Measurements from ENCODE around the gene MEGF9. TPM values are rescaled to one million over a fixed set of nuclear protein-coding genes. Genes with fewer than 3 reads are reported as not detected.

Gene MEGF9
- polyA plus RNA-seq, 1 of the 3 experiments (the other 2 are of a cell fraction): 1.8 TPM

DNA sequence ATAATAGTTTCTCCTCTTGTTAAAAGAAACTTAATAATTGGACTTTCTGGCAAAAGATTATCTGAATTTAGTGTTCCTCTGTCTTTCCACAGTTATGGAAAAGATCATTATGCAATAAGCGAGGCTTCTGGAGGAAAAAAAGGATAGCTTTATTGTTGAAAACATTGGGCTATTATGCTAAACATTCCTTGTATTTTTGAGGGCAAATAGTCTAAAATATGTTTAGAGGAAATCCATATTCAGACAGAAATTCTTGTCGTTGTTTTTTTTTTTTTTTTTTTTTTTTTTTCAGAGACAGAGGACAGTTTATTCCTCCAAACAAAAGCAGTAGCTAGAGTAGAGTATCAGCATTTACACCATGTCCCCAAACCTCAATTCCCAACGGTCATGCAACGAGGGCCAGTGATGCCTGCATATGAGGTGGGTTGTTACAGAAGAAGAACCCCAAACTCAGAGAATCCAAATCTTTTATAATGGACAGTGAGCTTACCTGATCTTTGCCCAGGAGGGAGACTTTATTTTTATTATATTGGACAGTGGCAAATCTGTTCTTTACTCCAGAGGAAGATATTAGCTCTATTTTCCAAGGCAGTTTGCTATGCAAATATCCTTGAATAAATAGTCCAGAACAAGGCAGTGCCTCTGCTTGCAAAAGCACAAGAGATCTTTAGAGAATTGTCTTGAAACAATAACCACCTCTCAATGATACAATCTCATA is 85.9 kb downstream of the MEGF9 start:
- H3K4me2 ChIP-seq: no peak overlapping the region

More for the DNA sequence above, 85.9 kb downstream of the MEGF9 start:
- Histone ChIP-seq H4K20me1 (ENCODE audit: insufficient read depth) (no peaks in the 10 kb centered on the region), H3K27me3 (ENCODE audit: insufficient read depth) (no peaks in the 10 kb centered on the region), H3F3A (replicated peaks; ENCODE audit: insufficient read depth) (peaks cover 18% of the 10 kb centered on the region), H3K79me2 (ENCODE audit: insufficient read depth) (no peaks in the 10 kb centered on the region), H3K27ac (ENCODE audit: low read depth in 2 of 2, low read length in 1 of 2) (no peak overlapping the region), H2AFZ (ENCODE audit: low read depth) (no peak overlapping the region), H3K9me2 (no peaks in the 10 kb centered on the region), H3K4me1 (ENCODE audit: control insufficient read depth in 1 of 2, insufficient read depth in 2 of 2, low read depth in 1 of 2, low read length in 1 of 2) (peaks cover 0 to 7% of the 10 kb centered on the region in 2 experiments; a peak in 2 of 4 replicates), H3K4me3 (ENCODE audit: low read depth in 2 of 2, low read length in 1 of 2) (no peak overlapping the region), H3K36me3 (replicated peaks in 1 of 2; ENCODE audit: control insufficient read depth in 1 of 2, insufficient read depth in 2 of 2, low read length in 1 of 2) (peaks cover 0 to 4% of the 10 kb centered on the region in 2 experiments), H3K9me3 (no peaks in the 10 kb centered on the region; the same call in 1 of the 2 replicates), H3K9ac (no peak overlapping the region)
- TF ChIP-seq CHD2 (IDR thresholded peaks at IDR 0.05; ENCODE audit: low read length, partially characterized antibody) (no peak), EZH2phosphoT487 (IDR thresholded peaks at IDR 0.05; ENCODE audit: borderline replicate concordance, low read depth) (no peak), FOXJ3 (CRISPR knock-in tag; IDR thresholded peaks at IDR 0.05) (no peak), NRF1 (IDR thresholded peaks at IDR 0.05; ENCODE audit: low read depth, low read length) (no peak), REST (IDR thresholded peaks at IDR 0.05; ENCODE audit: low read depth, low read length) (no peak), MXI1 (IDR thresholded peaks at IDR 0.05; ENCODE audit: low read depth, low read length) (no peak), SIN3A (IDR thresholded peaks at IDR 0.05; ENCODE audit: borderline replicate concordance, low read depth, low read length) (no peak), ELF1 (IDR thresholded peaks at IDR 0.05) (no peak), MEF2A (IDR thresholded peaks at IDR 0.05; ENCODE audit: borderline replicate concordance, low read depth) (no peak), RXRA (IDR thresholded peaks at IDR 0.05; ENCODE audit: borderline replicate concordance, low read depth) (no peak), RAD21 (IDR thresholded peaks at IDR 0.05; ENCODE audit: low read length) (no peak), TAF1 (IDR thresholded peaks at IDR 0.05; ENCODE audit: borderline replicate concordance, low read depth, low read length) (no peak)
- TF ChIP-seq, protein P1, sequence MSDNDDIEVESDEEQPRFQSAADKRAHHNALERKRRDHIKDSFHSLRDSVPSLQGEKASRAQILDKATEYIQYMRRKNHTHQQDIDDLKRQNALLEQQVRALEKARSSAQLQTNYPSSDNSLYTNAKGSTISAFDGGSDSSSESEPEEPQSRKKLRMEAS (IDR thresholded peaks at IDR 0.05; ENCODE audit: low read depth): no peak
- TF ChIP-seq, protein P2, sequence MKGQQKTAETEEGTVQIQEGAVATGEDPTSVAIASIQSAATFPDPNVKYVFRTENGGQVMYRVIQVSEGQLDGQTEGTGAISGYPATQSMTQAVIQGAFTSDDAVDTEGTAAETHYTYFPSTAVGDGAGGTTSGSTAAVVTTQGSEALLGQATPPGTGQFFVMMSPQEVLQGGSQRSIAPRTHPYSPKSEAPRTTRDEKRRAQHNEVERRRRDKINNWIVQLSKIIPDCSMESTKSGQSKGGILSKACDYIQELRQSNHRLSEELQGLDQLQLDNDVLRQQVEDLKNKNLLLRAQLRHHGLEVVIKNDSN (IDR thresholded peaks at IDR 0.05; ENCODE audit: borderline replicate concordance, low read depth): no peak
- POLR2A ChIA-PET: no interaction called here
- CTCF ChIA-PET: interaction anchor here (2.2 kb wide), 1 partner anchor 8 kb away, joined by 11 read pairs; no protein-coding TSS in a partner anchor
- 62% methylated on average over 4 of the region's 4 CpGs for WGBS (ENCODE audit: low lambda C conversion rate)
- no peak for DNase-seq

Data from SK-N-SH (cell line).